Fibroblast of lung (primary cell): ENCODE measurements around the gene CPZ. TPM values are rescaled to one million over a fixed set of nuclear protein-coding genes. Genes with fewer than 3 reads are reported as not detected.

Experiments
- DNase-seq, 2 donors: peaks; one replicate each; pipeline versions ENCODE4 v3.0.0 to v3.0.0-alpha.2; 2010; ENCODE audit warnings: low read depth in 2 of 2
- H2AFZ ChIP-seq: 2 replicates; pipeline ENCODE4 v1.5.1; 2012; ENCODE audit warnings: low read length, control low read depth, inconsistent platforms
- H3K27ac ChIP-seq: 2 replicates; pipeline ENCODE4 v1.5.1; 2011; ENCODE audit warnings: low read length, control low read depth; ENCODE audit not compliant: insufficient read depth
- H3K27me3 ChIP-seq: 2 replicates; pipeline ENCODE4 v1.5.1; 2011; ENCODE audit warnings: mild to moderate bottlenecking, low read length; ENCODE audit not compliant: control insufficient read depth, insufficient read depth
- H3K36me3 ChIP-seq: 2 replicates; pipeline ENCODE4 v1.5.1; 2011; ENCODE audit warnings: low read length; ENCODE audit not compliant: control insufficient read depth, insufficient read depth
- H3K4me1 ChIP-seq: 2 replicates; pipeline ENCODE4 v1.5.1; 2011; ENCODE audit warnings: low read length; ENCODE audit not compliant: control insufficient read depth, insufficient read depth; ENCODE audit errors: extremely low read depth
- H3K4me2 ChIP-seq: 2 replicates; pipeline ENCODE4 v1.5.1; 2011; ENCODE audit warnings: low read length, control low read depth; ENCODE audit not compliant: insufficient read depth; ENCODE audit errors: extremely low read depth
- H3K4me3 ChIP-seq, 4 experiments: fragments of 200-600 bp in 1 of 4; sonication (generic) in 1 of 4; replicated peaks in 1 of 4; 2 replicates each; pipeline ENCODE4 v1.5.1; 2011 to 2016; ENCODE audit warnings: low read length in 4 of 4, low read depth in 3 of 4, mild to moderate bottlenecking in 3 of 4, control low read depth in 2 of 4, inconsistent platforms in 1 of 4, mixed read lengths in 1 of 4; ENCODE audit not compliant: insufficient read depth in 1 of 4; ENCODE audit errors: control extremely low read depth in 1 of 4
- H3K79me2 ChIP-seq: 2 replicates; pipeline ENCODE4 v1.5.1; 2012; ENCODE audit warnings: mild to moderate bottlenecking, low read length, inconsistent platforms; ENCODE audit not compliant: control insufficient read depth, insufficient read depth
- H3K9ac ChIP-seq: 2 replicates; pipeline ENCODE4 v1.5.1; 2011; ENCODE audit warnings: mild to moderate bottlenecking, low read length, control low read depth; ENCODE audit not compliant: insufficient read depth
- H3K9me3 ChIP-seq: 2 replicates; pipeline ENCODE4 v1.5.1; 2012; ENCODE audit warnings: low read depth, low read length; ENCODE audit not compliant: control insufficient read depth, insufficient read depth
- H4K20me1 ChIP-seq: 2 replicates; pipeline ENCODE4 v1.5.1; 2011; ENCODE audit warnings: low read length; ENCODE audit not compliant: control insufficient read depth, insufficient read depth; ENCODE audit errors: extremely low read depth
- EZH2 ChIP-seq: IDR thresholded peaks from 2 replicates; pipeline ENCODE4 v1.5.1; 2012; ENCODE audit warnings: low read length, control low read depth, mild to moderate bottlenecking; ENCODE audit errors: missing control alignments
- polyA plus RNA-seq, 2 donors: library from polyadenylated mRNA; depleted of rRNA in 1 of 2; stranded (reverse) in 1 of 2; unstranded in 1 of 2; fragments of >200 nt; gene quantifications; 2 replicates each; pipeline ENCODE4 v1.2.1, GENCODE V29; 2011 to 2012; ENCODE audit warnings: missing spikeins in 1 of 2
- total RNA-seq: library from RNA; depleted of rRNA; stranded (reverse); fragments of >200 nt; gene quantifications from 2 replicates; pipeline ENCODE4 v1.2.1, GENCODE V29; 2014
- TF ChIP-seq, protein P1 (sequence below), 2 donors: IDR thresholded peaks in 1 of 2; conservative IDR thresholded peaks in 1 of 2; 1 replicate in 1 of 2; 2 replicates in 1 of 2; pipeline ENCODE4 v1.5.1; 2011 to 2012; ENCODE audit warnings: low read length in 2 of 2, control low read depth in 1 of 2, inconsistent platforms in 1 of 2, low read depth in 1 of 2, mild to moderate bottlenecking in 1 of 2

CPZ gene
- total and polyA plus RNA-seq, 2 donors (not counting 1 experiment from before 2014, with no cell fraction given), result 7.1 to 24.4 TPM

DNA sequence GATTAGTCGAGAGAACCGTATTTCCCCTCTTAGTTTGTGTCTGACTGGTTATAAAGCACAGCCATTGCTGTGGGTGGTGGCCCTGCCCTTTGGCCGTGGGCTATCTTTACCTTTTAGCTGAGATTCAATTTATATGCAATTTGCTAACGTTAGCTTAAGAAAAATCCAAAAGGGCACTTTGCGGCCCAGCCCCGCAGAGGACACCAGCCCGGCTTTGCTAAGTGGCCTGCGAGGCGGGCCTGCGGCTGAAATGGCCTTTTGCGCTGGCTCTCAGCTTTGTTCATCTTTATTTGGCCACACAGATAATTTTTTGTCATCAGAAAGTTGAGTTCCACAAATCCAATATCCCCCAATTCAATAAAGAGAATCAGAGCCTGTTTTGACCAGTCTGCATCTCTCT, 48.3 kb downstream of the CPZ start:
- H3K9me3 ChIP-seq, result no peaks in the 10 kb centered on the region
- no peak overlapping the region for H3K4me3 ChIP-seq
- no peaks in the 10 kb centered on the region for H3K79me2 ChIP-seq
- no peak for TF ChIP-seq EZH2
- TF ChIP-seq, protein P1, sequence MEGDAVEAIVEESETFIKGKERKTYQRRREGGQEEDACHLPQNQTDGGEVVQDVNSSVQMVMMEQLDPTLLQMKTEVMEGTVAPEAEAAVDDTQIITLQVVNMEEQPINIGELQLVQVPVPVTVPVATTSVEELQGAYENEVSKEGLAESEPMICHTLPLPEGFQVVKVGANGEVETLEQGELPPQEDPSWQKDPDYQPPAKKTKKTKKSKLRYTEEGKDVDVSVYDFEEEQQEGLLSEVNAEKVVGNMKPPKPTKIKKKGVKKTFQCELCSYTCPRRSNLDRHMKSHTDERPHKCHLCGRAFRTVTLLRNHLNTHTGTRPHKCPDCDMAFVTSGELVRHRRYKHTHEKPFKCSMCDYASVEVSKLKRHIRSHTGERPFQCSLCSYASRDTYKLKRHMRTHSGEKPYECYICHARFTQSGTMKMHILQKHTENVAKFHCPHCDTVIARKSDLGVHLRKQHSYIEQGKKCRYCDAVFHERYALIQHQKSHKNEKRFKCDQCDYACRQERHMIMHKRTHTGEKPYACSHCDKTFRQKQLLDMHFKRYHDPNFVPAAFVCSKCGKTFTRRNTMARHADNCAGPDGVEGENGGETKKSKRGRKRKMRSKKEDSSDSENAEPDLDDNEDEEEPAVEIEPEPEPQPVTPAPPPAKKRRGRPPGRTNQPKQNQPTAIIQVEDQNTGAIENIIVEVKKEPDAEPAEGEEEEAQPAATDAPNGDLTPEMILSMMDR (conservative IDR thresholded peaks at IDR 0.05 in 1 of 2, IDR thresholded peaks at IDR 0.05 in 1 of 2; ENCODE audit: low read depth in 1 of 2, low read length in 2 of 2), result no peak
- no peaks in the 10 kb centered on the region for H4K20me1 ChIP-seq
- no peaks in the 10 kb centered on the region for H3K4me1 ChIP-seq
- H3K4me2 ChIP-seq, result no peak overlapping the region
- no peak overlapping the region for H2AFZ ChIP-seq
- H3K36me3 ChIP-seq, result no peaks in the 10 kb centered on the region
- H3K9ac ChIP-seq, result no peak overlapping the region
- no peak overlapping the region for H3K27ac ChIP-seq
- no peaks in the 10 kb centered on the region for H3K27me3 ChIP-seq
- DNase-seq, result no peak

DNA sequence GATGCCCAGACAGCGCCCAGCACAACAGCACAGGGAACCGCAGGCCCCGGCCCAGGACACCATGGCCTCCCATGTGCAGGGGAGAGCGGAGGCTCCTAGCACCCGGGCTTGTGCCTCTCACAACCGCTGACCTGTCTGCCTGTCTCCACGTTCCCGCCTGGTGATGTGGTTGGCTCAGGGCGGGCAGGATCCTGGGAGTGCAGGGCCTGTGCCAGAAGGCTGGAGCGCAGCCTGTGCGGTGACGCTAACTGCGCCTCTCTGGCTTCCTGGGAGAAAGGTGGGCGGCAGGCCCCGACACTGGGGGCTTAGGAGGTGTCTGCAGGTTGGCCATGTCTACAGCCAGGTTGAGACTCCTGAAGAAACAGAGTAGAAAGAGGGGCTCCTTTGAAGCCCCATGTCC, 48.7 kb downstream of the CPZ start:
- Histone ChIP-seq H3K36me3 (no peaks in the 10 kb centered on the region), H3K4me2 (no peak overlapping the region), H3K4me1 (no peaks in the 10 kb centered on the region), H3K9me3 (no peaks in the 10 kb centered on the region), H3K79me2 (no peaks in the 10 kb centered on the region), H2AFZ (no peak overlapping the region), H3K27me3 (no peaks in the 10 kb centered on the region), H3K27ac (no peak overlapping the region), H4K20me1 (no peaks in the 10 kb centered on the region), H3K4me3 (no peak overlapping the region), H3K9ac (no peak overlapping the region)
- TF ChIP-seq, protein P1 (conservative IDR thresholded peaks at IDR 0.05 in 1 of 2, IDR thresholded peaks at IDR 0.05 in 1 of 2; ENCODE audit: low read depth in 1 of 2, low read length in 2 of 2), result no peak
- no peak for TF ChIP-seq EZH2
- no peak for DNase-seq

DNA sequence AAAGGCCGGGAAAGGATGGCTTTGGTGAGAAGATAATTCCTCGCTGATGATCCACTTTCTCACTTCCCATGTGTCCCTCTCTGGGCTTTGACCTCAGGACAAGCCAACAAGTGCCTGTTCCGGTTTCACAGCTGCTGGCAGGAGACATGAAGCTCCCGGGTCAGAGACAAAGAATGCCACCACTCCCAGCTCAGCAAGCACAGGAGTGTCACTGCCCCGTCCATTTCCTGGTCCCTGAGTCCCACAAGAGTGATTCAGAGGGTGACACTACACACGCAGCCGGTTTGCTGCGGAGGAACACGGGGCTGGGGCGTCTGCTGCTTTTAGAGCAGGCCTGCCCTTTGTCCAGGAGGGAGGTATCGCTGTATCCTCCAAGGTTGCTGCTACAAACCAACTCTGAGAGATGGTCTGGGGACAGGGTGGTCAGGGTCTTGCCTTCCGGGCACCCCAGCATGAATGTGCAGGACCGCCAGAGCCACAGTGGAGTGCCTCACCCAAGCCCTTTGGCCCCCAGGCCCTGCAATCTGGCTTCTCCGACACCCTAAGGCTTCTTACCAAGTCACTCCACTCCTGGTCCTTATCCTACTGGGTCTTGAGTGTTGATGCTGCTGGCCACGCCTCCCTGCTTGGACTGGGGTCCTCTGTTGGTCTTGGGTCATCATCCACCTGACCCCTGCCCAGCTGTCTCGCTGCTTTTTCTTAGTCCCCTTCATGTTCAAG, 49.5 kb downstream of the CPZ start:
- no peak for DNase-seq
- Histone ChIP-seq H3K36me3 (no peaks in the 10 kb centered on the region), H3K4me2 (no peak overlapping the region), H3K4me3 (no peak overlapping the region), H3K27ac (no peak overlapping the region), H4K20me1 (no peaks in the 10 kb centered on the region), H3K9me3 (no peaks in the 10 kb centered on the region), H3K9ac (no peak overlapping the region), H3K79me2 (no peaks in the 10 kb centered on the region), H3K4me1 (no peaks in the 10 kb centered on the region), H2AFZ (no peak overlapping the region), H3K27me3 (no peaks in the 10 kb centered on the region)
- no peak for TF ChIP-seq EZH2
- TF ChIP-seq, protein P1 (conservative IDR thresholded peaks at IDR 0.05 in 1 of 2, IDR thresholded peaks at IDR 0.05 in 1 of 2; ENCODE audit: low read depth in 1 of 2, low read length in 2 of 2), result no peak
